GM18951 (cell line): ENCODE data around the gene SURF6.

Source experiments
- POLR2A ChIP-seq: IDR thresholded peaks from 4 replicates; pipeline ENCODE4 v1.6.1; 2011; ENCODE audit warnings: mild to moderate bottlenecking; ENCODE audit not compliant: insufficient read length, insufficient read depth; ENCODE audit errors: extremely low read depth
- in situ Hi-C: fragments of 300-500 bp; cut with MboI; formaldehyde crosslinking; loops from one replicate; pipeline ENCODE4 v1.12.0; 2022; ENCODE audit warnings: low sequenced_read_pairs, mixed read lengths, inconsistent platforms; ENCODE audit not compliant: unreplicated experiment

SURF6 gene

DNA sequence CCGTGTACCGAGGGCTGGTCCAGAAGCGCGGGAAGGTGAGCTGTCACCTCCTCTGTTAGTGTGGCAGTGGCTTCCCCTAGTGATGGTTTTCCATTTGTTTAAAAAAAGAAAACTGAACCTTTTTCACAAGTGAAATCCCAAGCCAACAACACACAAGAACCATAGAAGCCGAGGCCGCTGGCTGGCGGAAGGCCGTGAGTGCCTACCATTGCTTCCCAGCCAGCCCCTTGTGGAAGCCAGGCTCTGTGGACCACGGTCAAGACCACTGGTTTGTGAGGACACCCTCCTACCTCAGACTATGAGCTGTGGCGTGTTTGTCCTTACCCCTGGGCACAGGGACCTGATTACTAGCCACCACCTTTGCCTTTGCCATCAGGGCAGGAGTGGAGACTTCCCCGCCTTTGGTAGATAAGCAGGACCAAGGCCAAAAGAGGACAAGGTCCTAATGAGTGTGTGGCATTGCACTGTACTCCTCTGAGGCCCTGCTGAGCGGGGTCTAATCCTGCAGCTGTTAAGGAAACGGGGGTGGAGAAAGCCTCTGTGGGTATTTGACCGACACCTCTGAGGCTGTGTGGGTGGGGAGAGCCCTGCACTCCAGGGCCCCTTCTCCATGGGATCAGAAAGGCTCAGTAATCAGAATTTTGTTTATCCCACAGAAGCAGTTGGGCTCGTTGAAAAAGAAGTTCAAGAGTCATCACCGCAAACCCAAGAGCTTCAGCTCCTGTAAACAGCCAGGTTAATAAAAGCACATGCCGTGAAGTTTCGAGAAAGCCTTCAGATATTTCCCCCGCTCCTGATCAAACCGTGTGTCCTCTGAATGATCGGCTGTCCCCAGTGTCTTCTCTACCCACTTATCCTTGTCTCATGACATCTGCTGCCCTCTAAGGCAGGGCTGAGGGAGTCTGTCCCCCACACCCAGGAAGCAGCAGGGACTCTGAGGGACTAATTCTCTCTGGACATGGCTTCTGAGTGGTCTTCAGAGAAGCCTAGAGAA lies 24.7 kb upstream of the SURF6 start:
- peak; percentile 24 for TF ChIP-seq POLR2A
- in situ Hi-C loops: no loop called here

- no peak for TF ChIP-seq POLR2A
- in situ Hi-C loops: no loop called here
These were observed 23.6 kb upstream of the SURF6 start for GRCh38 chr9:133359399-133360175.

DNA sequence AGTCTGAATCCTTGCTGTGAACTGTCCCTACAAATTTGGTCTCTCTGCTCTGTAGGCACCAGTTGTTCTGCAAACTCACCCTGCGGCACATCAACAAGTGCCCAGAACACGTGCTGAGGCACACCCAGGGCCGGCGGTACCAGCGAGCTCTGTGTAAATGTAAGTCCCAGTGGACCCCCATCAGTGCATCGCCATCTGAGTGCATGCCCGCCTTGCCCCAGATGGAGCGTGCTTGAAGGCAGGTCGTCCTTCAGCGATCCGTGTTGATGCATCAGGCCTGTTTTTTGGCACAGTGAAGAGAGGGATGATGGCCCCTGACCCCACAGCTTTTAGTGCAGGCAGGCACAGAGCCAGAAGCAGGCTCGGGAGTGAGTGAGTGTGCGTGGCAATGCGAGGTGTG lies 21.7 kb upstream of the SURF6 start:
- in situ Hi-C loops: no loop called here
- TF ChIP-seq POLR2A: no peak

DNA sequence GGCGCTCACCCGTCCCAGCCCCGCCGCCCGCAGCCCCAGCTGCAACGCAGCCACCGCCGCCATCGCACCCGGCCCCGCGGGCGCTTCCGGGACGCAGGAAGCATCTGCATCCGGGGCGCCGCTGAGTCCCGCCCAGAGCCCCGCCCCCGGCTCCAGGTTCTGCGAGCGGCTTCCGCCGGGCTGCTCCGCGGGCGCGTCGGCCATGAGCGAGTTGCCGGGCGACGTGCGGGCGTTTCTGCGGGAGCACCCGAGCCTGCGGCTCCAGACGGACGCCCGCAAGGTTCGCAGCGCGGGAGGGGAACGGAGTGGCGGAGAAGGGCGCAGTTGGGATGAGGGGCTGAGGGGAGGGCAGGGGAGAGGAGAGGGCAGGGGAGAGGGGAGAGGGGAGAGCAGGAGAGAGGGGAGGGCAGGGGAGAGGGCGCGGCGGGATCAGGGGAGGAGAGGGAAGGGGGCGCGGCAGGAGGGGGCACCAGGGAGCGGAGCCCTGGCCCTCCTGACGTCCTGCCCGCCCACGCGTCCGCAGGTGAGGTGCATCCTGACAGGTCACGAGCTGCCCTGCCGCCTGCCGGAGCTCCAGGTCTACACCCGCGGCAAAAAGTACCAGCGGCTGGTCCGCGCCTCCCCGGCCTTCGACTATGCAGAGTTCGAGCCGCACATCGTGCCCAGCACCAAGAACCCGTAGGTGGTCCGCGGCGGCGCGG lies 20.6 kb upstream of the SURF6 start, which contains the start of the genes SURF1 and SURF2:
Gene SURF1 (minus strand): TSS at position 97 of the 701 bp plus-strand sequence. CDS start 34 bp downstream, at position 63.
Gene SURF2 (plus strand): TSS at position 160 of the 701 bp plus-strand sequence. CDS start 43 bp downstream, at position 203.
- TF ChIP-seq POLR2A: peak; percentile 88
- in situ Hi-C loops: no loop called here

- no peak for TF ChIP-seq POLR2A
- in situ Hi-C loops: no loop called here
These were observed 19.9 kb upstream of the SURF6 start for GRCh38 chr9:133355881-133356357.

DNA sequence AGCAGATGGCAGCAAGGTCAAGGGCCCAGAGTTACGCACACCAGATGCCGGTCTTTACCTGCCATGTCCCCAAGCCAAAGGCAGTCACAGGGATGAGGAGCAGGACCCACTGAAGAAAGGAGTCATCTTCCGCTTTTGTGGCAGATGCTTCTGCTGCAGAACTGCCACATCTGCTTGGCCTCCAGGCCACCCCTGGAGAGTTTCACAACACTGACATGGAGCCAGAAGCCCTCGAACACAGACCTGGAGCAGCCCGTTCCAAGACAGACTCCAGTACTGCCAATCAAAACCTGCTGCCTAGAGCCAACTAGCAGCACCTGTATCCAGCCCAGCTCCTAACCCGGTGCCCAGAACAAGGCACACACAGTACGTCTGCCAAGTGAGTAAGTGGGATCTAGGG lies 18.8 kb upstream of the SURF6 start:
- no peak for TF ChIP-seq POLR2A
- in situ Hi-C loops: no loop called here

DNA sequence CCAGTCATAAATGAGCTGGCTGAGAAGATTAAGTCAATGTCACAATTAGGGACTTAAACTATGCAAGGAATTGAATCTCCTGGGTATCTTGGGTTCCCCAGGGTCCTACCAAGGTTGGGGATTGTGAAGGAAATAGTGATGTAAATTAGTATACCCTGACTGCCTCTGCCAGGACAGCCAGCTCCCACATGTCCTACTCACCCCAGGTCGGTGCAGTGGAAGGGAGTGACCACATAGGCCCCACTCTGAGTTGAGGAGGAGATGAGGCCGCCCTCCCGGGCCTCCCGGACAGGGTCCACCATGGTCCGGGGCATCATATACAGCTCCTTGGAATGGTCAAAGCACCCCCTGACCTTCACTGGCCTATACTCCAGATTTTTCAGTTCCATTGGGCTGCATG lies 17.6 kb upstream of the SURF6 start:
- in situ Hi-C loops: no loop called here
- TF ChIP-seq POLR2A: peak; percentile 33

DNA sequence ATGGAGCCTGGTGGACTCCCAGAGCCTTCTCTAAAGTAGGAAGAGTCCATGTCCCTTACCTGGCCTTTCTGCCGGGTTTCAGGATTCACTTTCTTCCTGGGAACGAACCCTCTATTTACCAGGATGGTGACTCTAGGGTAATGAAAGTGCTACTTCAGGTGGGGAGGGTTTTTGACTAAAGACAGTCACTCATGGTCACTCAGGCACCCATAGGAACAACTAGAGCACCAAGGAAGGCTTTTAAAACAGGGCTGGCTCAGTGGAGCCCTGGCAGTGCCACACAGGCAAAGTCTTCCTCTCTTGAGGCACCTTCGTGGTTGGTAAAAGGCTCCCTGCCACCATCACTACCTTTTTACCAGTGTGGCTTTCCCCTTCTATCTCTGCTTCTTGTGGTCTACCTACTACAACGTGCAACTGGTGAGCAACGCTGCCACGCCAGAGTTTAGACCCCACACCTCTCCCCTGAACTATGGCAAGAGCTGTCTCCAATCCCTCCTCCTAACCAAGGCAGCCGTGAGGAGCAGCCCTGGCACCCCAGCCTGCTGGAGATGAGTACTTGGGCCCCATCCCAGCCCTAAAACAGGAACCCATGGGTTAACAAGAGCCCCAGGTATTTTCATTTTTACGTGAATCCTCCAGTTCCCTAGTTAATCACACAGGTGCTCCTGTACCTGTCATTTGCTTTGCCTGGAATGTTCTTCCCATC lies 16.8 kb upstream of the SURF6 start:
- in situ Hi-C loops: no loop called here

DNA sequence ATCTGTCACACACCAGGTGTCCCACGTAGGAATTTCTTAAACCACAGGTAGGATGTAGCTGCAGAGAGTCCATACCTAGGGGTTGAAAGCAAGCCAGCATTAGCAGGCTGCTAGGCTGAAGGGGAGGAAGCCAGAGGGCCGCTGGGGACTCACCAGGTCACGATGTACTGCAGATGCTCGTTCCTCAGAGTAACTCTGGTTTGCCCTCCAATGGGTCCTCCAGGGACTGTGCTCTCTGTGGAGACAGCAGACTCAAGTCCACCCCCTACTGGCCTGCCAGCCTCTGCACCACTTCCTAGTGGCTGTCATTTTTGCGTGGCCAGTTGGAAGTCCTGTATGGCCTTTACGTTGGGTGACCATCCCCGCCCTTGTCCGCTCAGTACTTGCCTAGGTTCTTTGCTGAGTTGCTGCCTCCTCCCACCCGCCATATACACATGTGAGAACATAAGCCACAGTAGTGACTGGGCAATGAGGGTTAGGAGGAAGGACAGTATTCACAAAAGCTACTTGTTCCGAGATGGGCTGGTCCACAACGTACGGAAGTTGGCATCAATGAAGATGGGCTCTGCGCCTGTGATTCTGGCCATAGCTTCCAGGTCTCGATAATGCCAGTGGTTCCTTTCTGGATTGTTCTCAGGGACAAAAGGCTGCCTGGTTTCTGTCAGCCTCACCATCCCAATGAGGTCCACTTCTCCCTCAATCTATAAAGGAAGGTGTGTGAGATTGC lies 16.1 kb upstream of the SURF6 start:
- in situ Hi-C loops: no loop called here
- peak; percentile 33 for TF ChIP-seq POLR2A

More for the DNA sequence above, 16.8 kb upstream of the SURF6 start:
- peak; percentile 44 for TF ChIP-seq POLR2A

DNA sequence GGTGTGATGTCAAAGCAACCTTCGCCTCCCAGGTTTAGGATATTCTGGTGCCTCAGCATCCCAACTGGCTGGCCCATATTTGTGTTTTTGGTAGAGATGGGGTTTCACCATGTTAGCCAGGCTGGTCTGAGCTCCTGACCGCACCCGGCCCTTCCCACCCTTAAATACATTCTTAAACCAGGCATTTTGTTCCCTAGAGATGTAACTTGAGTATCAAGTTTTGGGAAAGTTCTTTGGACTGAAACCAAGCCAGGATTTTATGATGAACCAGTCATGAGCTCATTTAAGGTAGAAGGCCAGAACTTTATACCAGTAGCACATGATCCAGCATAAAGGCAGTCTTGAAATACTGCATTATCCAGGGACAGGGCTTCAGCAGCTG lies 15.5 kb upstream of the SURF6 start:
- TF ChIP-seq POLR2A: no peak
- in situ Hi-C loops: no loop called here

DNA sequence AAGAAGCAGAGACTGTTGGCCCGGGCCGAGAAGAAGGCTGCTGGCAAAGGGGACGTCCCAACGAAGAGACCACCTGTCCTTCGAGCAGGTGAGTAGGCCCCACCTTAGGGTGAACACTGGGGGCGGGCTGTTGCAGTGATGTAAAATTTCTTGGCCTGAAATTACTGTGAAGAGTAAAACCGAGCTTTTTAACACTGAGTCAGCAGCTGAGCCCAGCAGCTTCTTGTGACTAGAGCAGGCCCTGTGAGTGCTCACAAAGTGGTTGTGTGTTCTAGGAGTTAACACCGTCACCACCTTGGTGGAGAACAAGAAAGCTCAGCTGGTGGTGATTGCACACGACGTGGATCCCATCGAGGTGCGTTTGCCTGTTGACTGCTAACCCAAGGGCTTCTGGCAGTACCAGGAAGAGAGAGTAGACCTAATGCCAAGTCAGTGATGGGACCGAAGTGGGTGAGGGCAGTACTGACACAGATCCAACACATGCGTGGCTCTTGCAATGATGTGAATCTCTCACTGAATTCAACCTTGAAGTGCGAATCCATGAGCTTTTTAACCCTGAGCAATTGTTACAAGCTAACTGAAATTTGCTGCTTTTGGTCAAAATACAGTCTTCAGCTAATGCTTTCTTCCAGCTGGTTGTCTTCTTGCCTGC lies 14.1 kb upstream of the SURF6 start:
- in situ Hi-C loops: no loop called here
- TF ChIP-seq POLR2A: peak; percentile 11
